HUES6 (cell line): Measurements from ENCODE around the gene TMC3.
"Not testable (repeated sequence)": the region's sequence is repeated elsewhere in the genome, so short reads cannot be mapped to it uniquely, and the experiment has no call there.

Source experiments
- H3K27ac ChIP-seq: 2 replicates; pipeline ENCODE4 v1.7.0; 2013; ENCODE audit warnings: low read depth, mild to moderate bottlenecking, low read length, inconsistent platforms
- H3K27me3 ChIP-seq: 2 replicates; pipeline ENCODE4 v1.6.1; 2013; ENCODE audit warnings: low read length; ENCODE audit not compliant: control insufficient read depth, insufficient read depth
- H3K36me3 ChIP-seq: 2 replicates; pipeline ENCODE4 v1.6.1; 2013; ENCODE audit warnings: low read length; ENCODE audit not compliant: control insufficient read depth, insufficient read depth
- H3K4me1 ChIP-seq: 2 replicates; pipeline ENCODE4 v1.6.1; 2013; ENCODE audit warnings: low read length; ENCODE audit not compliant: control insufficient read depth, insufficient read depth
- H3K4me3 ChIP-seq: 2 replicates; pipeline ENCODE4 v1.5.1; 2013; ENCODE audit warnings: low read depth, low read length
- H3K9ac ChIP-seq: one replicate; pipeline ENCODE4 v1.6.1; 2013; ENCODE audit warnings: mild to moderate bottlenecking, low read length
- H3K9me3 ChIP-seq: 2 replicates; pipeline ENCODE4 v1.6.1; 2013; ENCODE audit warnings: low read depth, low read length; ENCODE audit not compliant: control insufficient read depth, insufficient read depth

TMC3 gene

DNA sequence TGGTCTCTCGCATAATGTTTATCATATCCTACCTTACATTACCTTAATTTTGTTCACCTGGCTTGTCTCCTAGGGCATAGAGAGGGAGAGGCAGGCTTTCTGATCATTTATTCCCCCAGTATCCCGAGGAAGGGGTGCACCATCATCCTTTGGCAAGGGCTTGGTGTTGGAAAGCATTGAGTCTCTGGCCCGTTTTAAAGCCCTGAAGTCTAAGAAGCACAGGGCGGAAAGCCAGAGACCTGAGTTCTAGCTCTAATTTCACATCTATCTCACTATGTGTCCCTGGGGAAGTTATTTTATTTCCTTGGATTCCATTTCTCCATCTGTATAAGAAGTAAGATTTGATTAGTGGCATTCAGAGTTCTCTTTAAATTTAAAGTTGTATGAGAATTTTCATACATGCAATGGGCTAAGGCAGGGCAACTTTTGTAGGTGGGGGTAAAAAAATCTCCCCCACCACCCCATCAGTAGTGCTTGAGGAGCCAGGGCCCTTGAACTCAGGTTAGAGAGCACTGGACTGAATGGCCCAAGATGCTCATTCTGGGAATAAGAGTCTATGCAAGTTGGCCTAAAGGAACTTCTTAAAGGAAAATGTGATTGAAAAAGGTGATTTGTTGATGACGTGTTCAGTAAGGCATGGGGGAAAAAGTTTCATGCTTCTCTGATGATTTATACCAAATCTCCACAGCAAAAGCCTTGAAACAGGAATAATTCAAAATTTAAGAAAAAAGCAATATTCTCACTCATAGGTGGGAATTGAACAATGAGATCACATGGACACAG is 10.1 kb downstream of the TMC3 start:
- H3K27ac ChIP-seq, result no peak overlapping the region
- H3K9ac ChIP-seq, result no peak overlapping the region
- no peaks in the 10 kb centered on the region for H3K9me3 ChIP-seq
- no peaks in the 10 kb centered on the region for H3K27me3 ChIP-seq
- no peaks in the 10 kb centered on the region for H3K4me1 ChIP-seq
- H3K36me3 ChIP-seq, result no peaks in the 10 kb centered on the region
- no peak overlapping the region for H3K4me3 ChIP-seq

- no peaks in the 10 kb centered on the region for H3K4me1 ChIP-seq
- no peaks in the 10 kb centered on the region for H3K27me3 ChIP-seq
- no peaks in the 10 kb centered on the region for H3K9me3 ChIP-seq
- H3K27ac ChIP-seq, result no peak overlapping the region
- H3K9ac ChIP-seq, result no peak overlapping the region
- H3K36me3 ChIP-seq, result no peaks in the 10 kb centered on the region
- H3K4me3 ChIP-seq, result no peak overlapping the region
Observed at GRCh38 chr15:81363276-81363675, 10.7 kb downstream of the TMC3 start.

GRCh38 chr15:81362790-81363189 is 11.2 kb downstream of the TMC3 start:
- no peak overlapping the region for H3K4me3 ChIP-seq
- H3K9me3 ChIP-seq, result no peaks in the 10 kb centered on the region
- no peaks in the 10 kb centered on the region for H3K27me3 ChIP-seq

GRCh38 chr15:81361891-81362290 is 12.1 kb downstream of the TMC3 start:
- H3K36me3 ChIP-seq, result no peaks in the 10 kb centered on the region
- peaks cover 5% of the 10 kb centered on the region; the same call in 1 of the 2 replicates for H3K4me1 ChIP-seq
- H3K9ac ChIP-seq, result no peak overlapping the region
- no peaks in the 10 kb centered on the region for H3K9me3 ChIP-seq
- no peak overlapping the region for H3K27ac ChIP-seq
- no peak overlapping the region for H3K4me3 ChIP-seq
- H3K27me3 ChIP-seq, result no peaks in the 10 kb centered on the region

More at GRCh38 chr15:81362790-81363189, 11.2 kb downstream of the TMC3 start:
- H3K27ac ChIP-seq, result no peak overlapping the region
- H3K4me1 ChIP-seq, result no peaks in the 10 kb centered on the region
- H3K9ac ChIP-seq, result no peak overlapping the region
- no peaks in the 10 kb centered on the region for H3K36me3 ChIP-seq

GRCh38 chr15:81360491-81360890 is 13.5 kb downstream of the TMC3 start:
- Histone ChIP-seq H3K4me1 (peaks cover 12% of the 10 kb centered on the region; the same call in 1 of the 2 replicates), H3K9me3 (no peaks in the 10 kb centered on the region), H3K4me3 (no peak overlapping the region), H3K9ac (no peak overlapping the region), H3K36me3 (no peaks in the 10 kb centered on the region), H3K27me3 (no peaks in the 10 kb centered on the region), H3K27ac (no peak overlapping the region)

- H3K4me3 ChIP-seq, result no peak overlapping the region
- H3K36me3 ChIP-seq, result no peaks in the 10 kb centered on the region
- no peak overlapping the region for H3K9ac ChIP-seq
- H3K27ac ChIP-seq, result no peak overlapping the region
- peaks cover 12% of the 10 kb centered on the region; the same call in 1 of the 2 replicates for H3K4me1 ChIP-seq
- H3K9me3 ChIP-seq, result no peaks in the 10 kb centered on the region
- no peaks in the 10 kb centered on the region for H3K27me3 ChIP-seq
Observed at GRCh38 chr15:81358248-81358647, 15.8 kb downstream of the TMC3 start.

GRCh38 chr15:81357180-81357686 is 16.8 kb downstream of the TMC3 start:
- Histone ChIP-seq H3K27me3 (no peaks in the 10 kb centered on the region), H3K9me3 (no peaks in the 10 kb centered on the region), H3K4me3 (no peak overlapping the region), H3K27ac (no peak overlapping the region), H3K4me1 (peaks cover 12% of the 10 kb centered on the region; the same call in 1 of the 2 replicates), H3K36me3 (no peaks in the 10 kb centered on the region), H3K9ac (no peak overlapping the region)

DNA sequence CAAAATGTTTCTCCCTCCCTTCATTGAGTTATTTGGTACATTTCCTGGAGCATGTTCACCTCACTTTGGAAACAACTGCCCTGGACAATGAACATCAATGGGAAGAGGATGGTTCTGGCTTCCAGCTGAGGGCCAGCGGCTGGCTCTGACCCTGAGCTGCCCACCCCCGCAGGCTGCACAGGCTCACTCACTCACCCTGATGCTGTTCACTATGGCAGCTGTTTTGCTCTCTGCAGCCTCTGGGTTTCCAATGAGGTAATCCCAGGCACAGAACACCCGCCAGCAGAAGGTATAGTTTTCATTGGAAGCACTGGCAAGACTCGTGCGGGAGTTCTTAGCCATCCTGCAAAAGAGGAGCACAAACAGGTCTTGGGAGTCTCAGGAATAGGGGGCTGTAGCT is 17.8 kb downstream of the TMC3 start:
- Histone ChIP-seq H3K27ac (no peak overlapping the region), H3K27me3 (no peaks in the 10 kb centered on the region), H3K9me3 (no peaks in the 10 kb centered on the region), H3K36me3 (no peaks in the 10 kb centered on the region), H3K4me3 (no peak overlapping the region), H3K9ac (no peak overlapping the region), H3K4me1 (peaks cover 12% of the 10 kb centered on the region; the same call in 1 of the 2 replicates)

DNA sequence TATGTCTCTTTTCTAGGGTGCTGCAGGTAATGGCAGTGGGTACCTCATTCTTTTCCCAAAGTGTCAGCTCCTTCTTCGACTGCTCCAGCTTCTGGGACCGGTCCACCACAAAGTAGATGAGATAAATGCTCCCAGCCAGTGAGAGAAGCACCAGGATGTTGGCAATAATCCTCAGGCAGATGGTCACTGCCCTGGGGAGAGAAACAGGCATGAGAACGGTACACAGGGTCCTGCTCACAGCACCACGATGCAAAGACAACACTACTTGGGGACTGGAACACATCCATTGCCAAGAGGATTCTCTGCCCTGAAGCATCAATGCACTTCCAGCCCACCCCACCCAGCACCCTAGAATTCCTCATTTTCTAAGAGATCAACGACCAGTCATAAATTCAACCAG is 22.4 kb downstream of the TMC3 start:
- H3K9ac ChIP-seq, result no peak overlapping the region
- H3K9me3 ChIP-seq, result no peaks in the 10 kb centered on the region
- no peaks in the 10 kb centered on the region for H3K27me3 ChIP-seq
- H3K4me3 ChIP-seq, result no peak overlapping the region
- 0 out of 2 replicates have a peak, but pooled peaks cover 5% of the 10 kb centered on the region for H3K4me1 ChIP-seq
- no peaks in the 10 kb centered on the region for H3K36me3 ChIP-seq
- H3K27ac ChIP-seq, result no peak overlapping the region

- H3K9ac ChIP-seq, result no peak overlapping the region
- H3K9me3 ChIP-seq, result no peaks in the 10 kb centered on the region
- no peaks in the 10 kb centered on the region for H3K4me1 ChIP-seq
- no peaks in the 10 kb centered on the region for H3K27me3 ChIP-seq
- H3K4me3 ChIP-seq, result no peak overlapping the region
- H3K36me3 ChIP-seq, result no peaks in the 10 kb centered on the region
- H3K27ac ChIP-seq, result no peak overlapping the region
Observed at GRCh38 chr15:81349271-81349670, 24.7 kb downstream of the TMC3 start.

- not testable (repeated sequence) for H3K9me3 ChIP-seq, H3K9ac ChIP-seq, H3K27ac ChIP-seq, H3K36me3 ChIP-seq, H3K4me3 ChIP-seq, H3K27me3 ChIP-seq, H3K4me1 ChIP-seq
Observed at GRCh38 chr15:81348691-81349090, 25.3 kb downstream of the TMC3 start.
